H1 (cell line): Measurements from ENCODE around the gene DPH1. TPM values are rescaled to one million over a fixed set of nuclear protein-coding genes. Genes with fewer than 3 reads are reported as not detected.

Source experiments
- CTCF ChIA-PET: fragments of 300-600 bp; sonication (Branson Sonifier 250); formaldehyde crosslinking; loops from one replicate; lab custom pipeline; 2021; ENCODE audit not compliant: partially characterized antibody; lab: Charles Lee
- POLR2A ChIA-PET: fragments of 300-600 bp; sonication (Branson Sonifier 250); formaldehyde crosslinking; loops from one replicate; lab custom pipeline; 2021; ENCODE audit warnings: inconsistent platforms; ENCODE audit not compliant: partially characterized antibody; lab: Charles Lee
- DNase-seq, 2 experiments: peaks; one replicate each; pipeline versions ENCODE4 v3.0.0 to v3.0.0-alpha.2; 2010 to 2022; ENCODE audit warnings: low spot score in 2 of 2, low read depth in 1 of 2, mixed read lengths in 1 of 2
- FAIRE-seq: peaks from 2 replicates; lab custom pipeline; 2011; peaks lifted over from hg19 to GRCh38; lab: Jason Lieb, UNC
- H2AFZ ChIP-seq: 2 replicates; pipeline ENCODE4 v1.8.1; 2012; ENCODE audit warnings: low read length, inconsistent platforms
- H2AK5ac ChIP-seq: 2 replicates; pipeline ENCODE4 v1.6.1; 2013; ENCODE audit warnings: low read depth, low read length
- H2BK120ac ChIP-seq: replicated peaks from 2 replicates; pipeline ENCODE3; 2013; ENCODE audit warnings: low read depth, low read length, inconsistent platforms
- H2BK12ac ChIP-seq: 2 replicates; pipeline ENCODE4 v1.6.1; 2013; ENCODE audit warnings: low read depth, low read length
- H2BK15ac ChIP-seq: 2 replicates; pipeline ENCODE4 v1.6.1; 2013; ENCODE audit warnings: low read length
- H2BK20ac ChIP-seq: 2 replicates; pipeline ENCODE4 v1.6.1; 2013; ENCODE audit warnings: low read length
- H2BK5ac ChIP-seq: 2 replicates; pipeline ENCODE4 v1.6.1; 2013; ENCODE audit warnings: low read depth, low read length
- H3K14ac ChIP-seq: 2 replicates; pipeline ENCODE4 v1.6.1; 2013; ENCODE audit warnings: inconsistent platforms; ENCODE audit not compliant: insufficient read length
- H3K18ac ChIP-seq: 2 replicates; pipeline ENCODE4 v1.6.1; 2013; ENCODE audit warnings: low read length; ENCODE audit errors: extremely low read depth
- H3K23ac ChIP-seq: 2 replicates; pipeline ENCODE4 v1.6.1; 2013; ENCODE audit warnings: inconsistent platforms; ENCODE audit not compliant: insufficient read length
- H3K23me2 ChIP-seq: 2 replicates; pipeline ENCODE4 v1.6.1; 2013; ENCODE audit warnings: low read depth, low read length
- H3K27ac ChIP-seq: 2 replicates; pipeline ENCODE4 v1.6.1; 2011; ENCODE audit warnings: low read depth, low read length, inconsistent platforms
- H3K27me3 ChIP-seq, 4 experiments: replicated peaks in 1 of 4; 1 replicate in 1 of 4; 2 replicates in 3 of 4; pipeline versions ENCODE4 v1.6.1 to v1.8.1; 2011 to 2013; ENCODE audit warnings: low read length in 3 of 4, mild to moderate bottlenecking in 3 of 4, inconsistent platforms in 2 of 4, mixed read lengths in 2 of 4, moderate library complexity in 1 of 4; ENCODE audit not compliant: control insufficient read depth in 3 of 4, insufficient read depth in 3 of 4; ENCODE audit errors: extremely low read depth in 1 of 4
- H3K36me3 ChIP-seq, 4 experiments: 2 replicates each; pipeline versions ENCODE4 v1.6.1 to v1.8.1; 2011 to 2013; ENCODE audit warnings: mild to moderate bottlenecking in 4 of 4, low read length in 3 of 4, moderate library complexity in 2 of 4, control low read depth in 1 of 4, inconsistent platforms in 1 of 4; ENCODE audit not compliant: insufficient read depth in 4 of 4, control insufficient read depth in 2 of 4
- H3K4ac ChIP-seq: replicated peaks from 2 replicates; pipeline ENCODE3; 2013; ENCODE audit warnings: low read length, low read depth, mixed read lengths, inconsistent platforms; ENCODE audit not compliant: insufficient read length
- H3K4me1 ChIP-seq, 4 experiments: replicated peaks in 1 of 4; 1 replicate in 1 of 4; 2 replicates in 3 of 4; pipeline versions ENCODE4 v1.6.1 to v1.8.1; 2011 to 2013; ENCODE audit warnings: low read length in 3 of 4, inconsistent platforms in 2 of 4, mixed read lengths in 1 of 4; ENCODE audit not compliant: insufficient read depth in 4 of 4, control insufficient read depth in 3 of 4
- H3K4me2 ChIP-seq, 2 experiments: 2 replicates each; pipeline versions ENCODE4 v1.6.1 to v1.8.1; 2011 to 2013; ENCODE audit warnings: low read depth in 2 of 2, low read length in 2 of 2, control low read depth in 1 of 2, inconsistent platforms in 1 of 2, mild to moderate bottlenecking in 1 of 2; ENCODE audit not compliant: insufficient read depth in 1 of 2
- H3K4me3 ChIP-seq, 4 experiments: fragments of 200-600, 300-600 bp in 1 of 4; sonication (generic), shearing (Covaris generic), sonication (Bioruptor Twin) in 1 of 4; 2 replicates each; pipeline versions ENCODE4 v1.5.1 to v1.8.1; 2011 to 2016; ENCODE audit warnings: low read length in 4 of 4, low read depth in 3 of 4, control low read depth in 2 of 4, inconsistent platforms in 2 of 4, mild to moderate bottlenecking in 2 of 4, mixed read lengths in 1 of 4, moderate library complexity in 1 of 4; ENCODE audit not compliant: insufficient read depth in 2 of 4; ENCODE audit errors: extremely low read depth in 1 of 4
- H3K56ac ChIP-seq: replicated peaks from 2 replicates; pipeline ENCODE3; 2013; ENCODE audit warnings: low read depth, mild to moderate bottlenecking, mixed read lengths, low read length, inconsistent platforms; ENCODE audit not compliant: insufficient read length
- H3K79me1 ChIP-seq: 2 replicates; pipeline ENCODE4 v1.6.1; 2013; ENCODE audit warnings: low read depth, low read length, control low read depth
- H3K79me2 ChIP-seq, 2 experiments: 2 replicates each; pipeline versions ENCODE4 v1.6.1 to v1.8.1; 2012 to 2013; ENCODE audit warnings: low read length in 2 of 2, mild to moderate bottlenecking in 2 of 2, inconsistent platforms in 1 of 2; ENCODE audit not compliant: insufficient read depth in 2 of 2, control insufficient read depth in 1 of 2
- H3K9ac ChIP-seq, 4 experiments: replicated peaks in 1 of 4; 1 replicate in 1 of 4; 2 replicates in 3 of 4; pipeline versions ENCODE4 v1.6.1 to v1.8.1; 2011 to 2013; ENCODE audit warnings: low read depth in 3 of 4, low read length in 3 of 4, control low read depth in 2 of 4, mild to moderate bottlenecking in 2 of 4, moderate library complexity in 2 of 4, inconsistent platforms in 1 of 4; ENCODE audit errors: extremely low read depth in 1 of 4
- H3K9me3 ChIP-seq, 2 experiments: 2 replicates each; pipeline versions ENCODE4 v1.6.1 to v1.8.1; 2012 to 2013; ENCODE audit warnings: mild to moderate bottlenecking in 2 of 2, moderate library complexity in 2 of 2, control low read depth in 1 of 2, inconsistent platforms in 1 of 2, low read depth in 1 of 2, low read length in 1 of 2, mixed read lengths in 1 of 2; ENCODE audit not compliant: insufficient read depth in 2 of 2
- H4K20me1 ChIP-seq, 2 experiments: replicated peaks in 1 of 2; 2 replicates each; pipeline versions ENCODE3 to v1.8.1; 2011 to 2013; ENCODE audit warnings: inconsistent platforms in 2 of 2, low read length in 2 of 2, mild to moderate bottlenecking in 1 of 2; ENCODE audit not compliant: insufficient read depth in 2 of 2, control insufficient read depth in 1 of 2
- H4K5ac ChIP-seq: 2 replicates; pipeline ENCODE4 v1.6.1; 2013; ENCODE audit warnings: low read length, low read depth, mixed read lengths, inconsistent platforms; ENCODE audit not compliant: insufficient read length
- H4K8ac ChIP-seq: 2 replicates; pipeline ENCODE4 v1.8.0; 2013; ENCODE audit warnings: mild to moderate bottlenecking, moderate library complexity, low read length, inconsistent platforms; ENCODE audit not compliant: insufficient read depth; ENCODE audit errors: extremely low read depth
- H4K91ac ChIP-seq: replicated peaks from 2 replicates; pipeline ENCODE3; 2013; ENCODE audit warnings: low read length, mixed read lengths, inconsistent platforms; ENCODE audit not compliant: insufficient read length
- BRCA1 ChIP-seq: IDR thresholded peaks from 2 replicates; pipeline ENCODE4 v1.6.1; 2012; ENCODE audit warnings: low read depth, low read length, improper control_type of control experiment
- CBX8 ChIP-seq: fragments of 300-800, 300-1000 bp; sonication (generic); IDR thresholded peaks from 2 replicates; pipeline ENCODE4 v1.7.1; 2016; ENCODE audit warnings: low read depth, low read length, borderline replicate concordance
- CTBP2 ChIP-seq: IDR thresholded peaks from 2 replicates; pipeline ENCODE4 v1.7.0; 2011; ENCODE audit warnings: borderline replicate concordance, mild to moderate bottlenecking, moderate library complexity, mixed read lengths, low read length; ENCODE audit not compliant: insufficient read depth, insufficient read length
- EGR1 ChIP-seq: IDR thresholded peaks from 2 replicates; pipeline ENCODE4 v1.6.1; 2011; ENCODE audit warnings: low read depth, low read length, borderline replicate concordance
- FOSL1 ChIP-seq: IDR thresholded peaks from 2 replicates; pipeline ENCODE4 v1.6.1; 2011; ENCODE audit warnings: mild to moderate bottlenecking, low read depth, low read length, moderate library complexity; ENCODE audit not compliant: insufficient read depth
- PHF8 ChIP-seq: fragments of 200-600 bp; sonication (generic); conservative IDR thresholded peaks from 2 replicates; pipeline ENCODE4 v1.7.1; 2012; ENCODE audit warnings: low read depth, mild to moderate bottlenecking, inconsistent platforms, low read length, moderate library complexity
- RBBP5 ChIP-seq: IDR thresholded peaks from 2 replicates; pipeline ENCODE4 v1.7.1; 2012; ENCODE audit warnings: low read depth, mild to moderate bottlenecking, inconsistent platforms, low read length, moderate library complexity, borderline replicate concordance
- SP4 ChIP-seq: IDR thresholded peaks from 2 replicates; pipeline ENCODE4 v1.6.1; 2012; ENCODE audit warnings: low read length, inconsistent platforms
- TAF7 ChIP-seq: optimal IDR thresholded peaks from 2 replicates; pipeline ENCODE3; 2011; ENCODE audit warnings: low read depth, mild to moderate bottlenecking, inconsistent platforms, low read length, moderate library complexity, borderline replicate concordance
- TEAD4 ChIP-seq: IDR thresholded peaks from 2 replicates; pipeline ENCODE4 v1.6.1; 2012; ENCODE audit warnings: low read depth, low read length, inconsistent platforms, mixed read lengths
- WGBS, 2 experiments: shearing (Covaris generic) in 1 of 2; methylation state at CpG; one replicate each; pipeline versions ENCODE4 v1.1.6 to v1.1.7; 2013 to 2015; ENCODE audit warnings: low lambda C conversion rate in 2 of 2, mixed read lengths in 2 of 2, inconsistent platforms in 1 of 2, low coverage in 1 of 2, missing lambda C conversion rate in 1 of 2; ENCODE audit not compliant: insufficient replicate concordance in 2 of 2, insufficient coverage in 1 of 2, insufficient read length in 1 of 2; ENCODE audit errors: extremely low coverage in 1 of 2, missing lambda C conversion rate in 1 of 2; 5-methylcytosine and 5-hydroxymethylcytosine counted together
- polyA plus RNA-seq, 7 experiments: library from polyadenylated mRNA; depleted of rRNA in 3 of 7; stranded (reverse) in 5 of 7; unstranded in 2 of 7; fragments of >200 nt in 5 of 7; fragments of 200-250 nt in 2 of 7; gene quantifications; 1 replicate in 5 of 7; 2 replicates in 1 of 7; 4 replicates in 1 of 7; pipeline versions ENCODE4 v1.2.1 to v1.2.3, GENCODE V29; 2011 to 2013; ENCODE audit warnings: missing spikeins in 2 of 7, mixed read lengths in 2 of 7
- total RNA-seq: library from RNA; stranded (reverse); fragmentation: NEBNext Ultra II Directional; extraction: Animal tissue kit (Norgen Biotek cat#: 25700); gene quantifications from 2 replicates; pipeline ENCODE4 v1.2.1, GENCODE V29; 2021

The DPH1 gene
- total and polyA plus RNA-seq, 2 of the 8 experiments (the other 6 are each of a cell fraction or from before 2014, with no cell fraction given), result 24.9 to 30.0 TPM

DNA sequence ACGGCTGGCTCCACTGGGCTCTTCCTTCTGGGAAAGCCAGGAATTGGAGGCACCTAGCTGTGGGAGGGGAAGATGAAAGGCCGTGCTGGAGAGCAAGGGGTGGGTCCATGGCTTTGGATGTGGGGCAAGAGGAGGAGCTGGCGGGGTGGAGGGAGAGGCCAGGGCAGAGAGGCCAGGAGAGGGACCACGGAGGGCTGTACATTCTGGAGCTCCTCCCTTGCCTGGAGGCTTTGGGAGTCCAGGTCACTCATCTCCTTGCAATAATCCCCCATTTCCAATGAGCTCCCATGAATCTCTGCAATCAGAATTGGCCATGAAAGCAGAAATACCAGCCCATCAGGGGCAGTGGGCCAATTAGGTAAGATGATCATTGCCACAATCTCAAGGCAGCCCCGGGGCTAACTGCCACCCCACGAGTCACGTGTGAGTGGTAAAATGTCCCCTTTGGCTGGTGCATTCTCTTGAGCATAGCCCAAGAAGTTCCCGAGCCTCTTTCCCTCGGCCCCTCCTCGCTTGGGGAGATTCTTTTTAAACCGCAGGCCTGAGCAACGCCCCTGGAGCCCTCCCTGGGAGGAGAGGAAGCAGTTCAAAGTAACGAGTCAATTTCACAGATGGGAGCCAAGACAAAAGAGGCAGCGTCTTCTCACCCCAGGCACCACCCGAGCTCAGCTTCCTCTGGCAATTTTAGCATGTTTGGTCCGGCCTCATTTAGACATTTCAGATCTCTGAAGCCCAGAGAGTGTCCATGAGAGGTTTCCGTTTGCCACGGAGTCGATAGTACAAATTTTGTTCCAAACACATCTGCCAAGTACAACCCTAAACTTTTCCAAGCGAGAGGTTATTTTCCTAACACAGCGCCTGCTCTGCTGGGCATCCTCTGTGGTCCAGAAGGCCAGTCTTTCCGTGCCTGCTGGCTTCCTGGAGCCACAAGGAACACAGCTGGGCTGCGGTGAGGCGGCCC is 18.3 kb upstream of the DPH1 start:
- peaks cover 0 to 13% (median 2%) of the 10 kb centered on the region in 4 experiments; a peak in 2 of 7 replicates for H3K4me1 ChIP-seq
- no peak overlapping the region for H4K8ac ChIP-seq
- H3K79me2 ChIP-seq, result no peaks in the 10 kb centered on the region
- H4K20me1 ChIP-seq, result no peaks in the 10 kb centered on the region
- no peak overlapping the region; the same call in 1 of the 2 replicates for H3K18ac ChIP-seq
- H4K5ac ChIP-seq, result no peak overlapping the region
- H2BK15ac ChIP-seq, result no peak overlapping the region
- peaks cover 0 to 7% (median 4%) of the 10 kb centered on the region in 4 experiments; a peak in 3 of 7 replicates for H3K27me3 ChIP-seq
- H3K4ac ChIP-seq, result no peak overlapping the region
- H3K79me1 ChIP-seq, result no peaks in the 10 kb centered on the region
- H3K4me2 ChIP-seq, result peak overlapping the region; percentile 39 to 40; a peak in 2 of 4 replicates
- H2BK120ac ChIP-seq, result no peak overlapping the region
- H3K23ac ChIP-seq, result no peak overlapping the region
- no peak overlapping the region for H2BK20ac ChIP-seq
- 44% methylated on average over 24 of the region's 24 CpGs; no CpG with 5 or more reads in 1 of the 2 experiments for WGBS, 2 experiments
- H3K9me3 ChIP-seq, result no peaks in the 10 kb centered on the region
- H2BK5ac ChIP-seq, result no peak overlapping the region
- no peak overlapping the region for H2AK5ac ChIP-seq
- no peaks in the 10 kb centered on the region for H3K23me2 ChIP-seq
- H3K14ac ChIP-seq, result no peak overlapping the region
- ChIA-PET POLR2A (interaction anchor here (0.9 to 1.0 kb wide), 2 partner anchors 29 to 49 kb away, joined by 3 read pairs; partner anchors contain the start of gene OVCA2), CTCF (interaction anchor here (0.9 to 1.7 kb wide), 5 partner anchors 9 to 233 kb away, joined by 3 to 4 read pairs (median 3); no protein-coding TSS in a partner anchor)
- H2BK12ac ChIP-seq, result no peak overlapping the region
- no peak overlapping the region for H3K56ac ChIP-seq
- H3K36me3 ChIP-seq, result no peaks in the 10 kb centered on the region
- no peak overlapping the region for H3K27ac ChIP-seq
- DNase-seq (no peak), FAIRE-seq (no peak)
- H4K91ac ChIP-seq, result no peak overlapping the region
- no peak overlapping the region for H3K9ac ChIP-seq
- no peak overlapping the region for H3K4me3 ChIP-seq
- H2AFZ ChIP-seq, result peak overlapping the region; percentile 31
- TF ChIP-seq PHF8 (no peak), FOSL1 (no peak), TEAD4 (no peak), EGR1 (no peak), SP4 (no peak), RBBP5 (no peak), CTBP2 (no peak), TAF7 (no peak), BRCA1 (no peak), CBX8 (no peak)
